KMS-11 (cell line): ENCODE results near the gene CLRN3.

Experiments used
- H2AFZ ChIP-seq: fragments of 200-600 bp; sonication (generic); 2 replicates; pipeline ENCODE4 v1.6.1; 2016; ENCODE audit warnings: antibody characterized with exemption, mixed run types, low read depth
- H3K27ac ChIP-seq: fragments of 200-600 bp; sonication (generic); 2 replicates; pipeline ENCODE4 v1.6.1; 2016; ENCODE audit warnings: mild to moderate bottlenecking, mixed run types
- H3K27me3 ChIP-seq: fragments of 200-600 bp; sonication (generic); 2 replicates; pipeline ENCODE4 v1.6.1; 2017; ENCODE audit warnings: mild to moderate bottlenecking, low read depth, mixed run types, moderate library complexity; ENCODE audit not compliant: insufficient read depth
- H3K36me3 ChIP-seq: fragments of 200-600 bp; sonication (generic); 2 replicates; pipeline ENCODE4 v1.6.1; 2017; ENCODE audit warnings: mild to moderate bottlenecking, mixed run types; ENCODE audit not compliant: insufficient read depth
- H3K4me1 ChIP-seq: fragments of 200-600 bp; sonication (generic); 2 replicates; pipeline ENCODE4 v1.6.1; 2016; ENCODE audit warnings: mild to moderate bottlenecking, low read depth, mixed run types; ENCODE audit not compliant: poor library complexity, severe bottlenecking
- H3K4me2 ChIP-seq: fragments of 200-600 bp; sonication (generic); 2 replicates; pipeline ENCODE4 v1.7.0; 2016; ENCODE audit warnings: mild to moderate bottlenecking, mixed run types
- H3K4me3 ChIP-seq: fragments of 200-600 bp; sonication (generic); IDR thresholded peaks from 2 replicates; pipeline ENCODE4 v1.6.1; 2017; ENCODE audit warnings: low read depth, low read length, mixed read lengths; ENCODE audit not compliant: insufficient read depth
- H3K79me2 ChIP-seq: fragments of 200-600 bp; sonication (generic); 2 replicates; pipeline ENCODE4 v1.6.1; 2016; ENCODE audit warnings: low read depth, mixed run types; ENCODE audit not compliant: insufficient read depth
- H3K9ac ChIP-seq: fragments of 200-600 bp; sonication (generic); 2 replicates; pipeline ENCODE4 v1.6.1; 2016; ENCODE audit warnings: mild to moderate bottlenecking, mixed run types
- H4K20me1 ChIP-seq: fragments of 200-600 bp; sonication (generic); 2 replicates; pipeline ENCODE4 v1.6.1; 2016; ENCODE audit warnings: mild to moderate bottlenecking, mixed run types; ENCODE audit not compliant: insufficient read depth
- CTCF ChIP-seq: fragments of 200-600 bp; sonication (generic); conservative IDR thresholded peaks from 2 replicates; pipeline ENCODE4 v1.6.1; 2017; ENCODE audit warnings: low read depth, mild to moderate bottlenecking, antibody characterized with exemption, low read length, moderate library complexity, mixed read lengths

Gene CLRN3

GRCh38 chr10:127854769-127855590 is 37.8 kb downstream of the CLRN3 start:
- Histone ChIP-seq H2AFZ (no peak overlapping the region), H3K4me1 (no peaks in the 10 kb centered on the region), H3K36me3 (no peaks in the 10 kb centered on the region), H4K20me1 (no peaks in the 10 kb centered on the region), H3K27ac (no peak overlapping the region), H3K9ac (no peak overlapping the region), H3K79me2 (no peaks in the 10 kb centered on the region), H3K4me3 (no peak overlapping the region), H3K4me2 (no peak overlapping the region), H3K27me3 (no peaks in the 10 kb centered on the region)
- no peak for TF ChIP-seq CTCF

DNA sequence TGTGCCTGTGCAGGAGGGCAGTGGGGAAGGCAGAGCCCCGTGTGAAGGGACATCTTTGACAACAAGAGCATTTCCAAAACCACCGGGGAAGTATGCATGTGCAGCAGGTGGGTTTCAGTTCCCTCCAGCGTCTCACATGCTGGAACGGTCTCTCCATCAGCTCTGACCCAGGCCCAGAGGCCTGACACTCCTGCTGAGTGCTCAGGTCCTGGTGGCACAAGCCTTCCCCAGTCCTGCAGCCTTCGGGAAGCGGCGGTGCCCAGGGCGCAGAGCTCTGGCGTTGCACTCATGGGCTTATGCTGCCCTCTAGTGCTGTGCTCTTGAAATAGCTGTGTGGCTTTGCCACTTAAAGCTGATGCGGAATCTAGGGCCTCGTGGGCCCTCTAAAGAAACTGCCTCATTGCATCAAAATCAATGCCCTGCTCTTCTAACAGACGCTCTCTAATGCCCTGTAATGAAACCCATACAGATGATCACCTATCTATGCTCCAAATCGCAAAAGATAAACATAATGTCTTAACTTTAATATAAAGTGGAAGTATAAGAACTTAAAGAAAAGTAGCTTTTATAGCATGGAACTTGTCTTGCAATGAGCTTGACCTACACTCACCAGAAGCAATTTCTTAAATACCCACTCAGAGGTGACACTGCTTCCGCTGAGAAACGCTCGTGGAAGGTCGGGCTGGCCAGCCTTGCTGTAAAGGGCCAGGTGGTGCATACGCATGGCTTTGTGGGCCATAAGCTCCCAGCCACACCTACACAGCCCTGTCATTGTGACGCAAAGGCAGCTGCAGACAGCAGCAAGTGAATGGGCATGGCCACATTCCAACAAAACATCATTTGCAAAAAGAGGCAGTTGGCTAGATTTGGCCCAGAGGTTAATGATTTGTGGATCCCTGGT is 38.6 kb downstream of the CLRN3 start:
- no peak overlapping the region for H2AFZ ChIP-seq
- H3K4me1 ChIP-seq: no peaks in the 10 kb centered on the region
- H3K36me3 ChIP-seq: no peaks in the 10 kb centered on the region
- peak; percentile 82 for TF ChIP-seq CTCF
- no peak overlapping the region for H3K9ac ChIP-seq
- H3K27ac ChIP-seq: no peak overlapping the region
- no peaks in the 10 kb centered on the region for H3K27me3 ChIP-seq
- H4K20me1 ChIP-seq: no peaks in the 10 kb centered on the region
- no peak overlapping the region for H3K4me3 ChIP-seq
- no peak overlapping the region; the same call in 1 of the 2 replicates for H3K4me2 ChIP-seq
- H3K79me2 ChIP-seq: no peaks in the 10 kb centered on the region

GRCh38 chr10:127852456-127852855 is 40.3 kb downstream of the CLRN3 start:
- no peaks in the 10 kb centered on the region for H3K36me3 ChIP-seq
- no peak overlapping the region for H2AFZ ChIP-seq
- H4K20me1 ChIP-seq: no peaks in the 10 kb centered on the region
- H3K4me2 ChIP-seq: no peak overlapping the region
- H3K4me3 ChIP-seq: no peak overlapping the region
- no peaks in the 10 kb centered on the region for H3K79me2 ChIP-seq
- no peak for TF ChIP-seq CTCF
- H3K27me3 ChIP-seq: no peaks in the 10 kb centered on the region
- H3K27ac ChIP-seq: no peak overlapping the region
- no peaks in the 10 kb centered on the region for H3K4me1 ChIP-seq
- no peak overlapping the region for H3K9ac ChIP-seq

DNA sequence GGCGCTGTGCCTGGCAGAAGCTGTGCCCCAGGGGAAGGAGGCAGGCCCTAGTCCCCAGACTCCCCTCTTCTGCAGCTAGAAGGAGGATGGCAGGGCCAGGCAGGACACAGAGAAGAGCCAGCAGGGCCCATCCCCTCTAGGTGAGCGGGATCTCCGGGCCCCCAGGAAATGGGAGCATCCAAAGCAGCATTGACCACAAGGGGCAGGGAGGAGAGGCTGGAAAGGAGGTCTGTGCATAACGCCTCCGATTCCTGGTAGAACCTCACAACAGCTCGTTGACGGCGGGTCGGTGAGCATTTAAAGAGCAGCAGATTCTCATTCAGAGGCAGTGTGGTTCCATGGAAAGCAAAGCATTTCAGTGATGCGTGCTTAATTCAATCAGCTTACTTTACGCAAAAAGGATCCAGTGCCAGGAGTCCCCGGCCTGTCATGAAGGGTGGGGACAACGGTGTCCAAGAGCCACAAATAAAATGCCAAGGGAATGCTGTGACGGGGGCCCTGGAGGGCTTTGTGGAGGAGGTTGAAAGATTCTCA is 41.0 kb downstream of the CLRN3 start:
- H3K9ac ChIP-seq: no peak overlapping the region
- no peak overlapping the region for H3K4me3 ChIP-seq
- no peaks in the 10 kb centered on the region for H3K27me3 ChIP-seq
- no peaks in the 10 kb centered on the region for H3K4me1 ChIP-seq
- H3K36me3 ChIP-seq: no peaks in the 10 kb centered on the region
- H3K27ac ChIP-seq: no peak overlapping the region
- no peak for TF ChIP-seq CTCF
- H3K79me2 ChIP-seq: no peaks in the 10 kb centered on the region
- no peak overlapping the region for H2AFZ ChIP-seq
- no peak overlapping the region for H3K4me2 ChIP-seq
- H4K20me1 ChIP-seq: no peaks in the 10 kb centered on the region
